Measurements from ENCODE around the gene RBM47.

- TF ChIP-seq POLR2A (IDR thresholded peaks at IDR 0.05), result no peak
- TF ChIP-seq CTCF (IDR thresholded peaks at IDR 0.05), result no peak
These were observed 184.0 kb downstream of the RBM47 start for GRCh38 chr4:40445671-40446070.

Data from Peyer's patch (tissue), 4 donors.